AG09309 (cell line): ENCODE data around the gene TADA2B.
"Not testable (repeated sequence)": the region's sequence is repeated elsewhere in the genome, so short reads cannot be mapped to it uniquely, and the experiment has no call there.

Experiments used
- DNase-seq: peaks from one replicate; pipeline ENCODE4 v3.0.0-alpha.2; 2010; ENCODE audit warnings: low read depth
- H3K4me3 ChIP-seq: 2 replicates; pipeline ENCODE4 v1.5.1; 2011; ENCODE audit warnings: mild to moderate bottlenecking, low read depth, low read length, moderate library complexity; ENCODE audit not compliant: control insufficient read depth
- TF ChIP-seq, protein P1 (sequence below): IDR thresholded peaks from 2 replicates; pipeline ENCODE4 v1.5.1; 2011; ENCODE audit warnings: mild to moderate bottlenecking, low read depth, low read length, inconsistent platforms; ENCODE audit not compliant: insufficient read depth, control insufficient read depth; ENCODE audit errors: missing control alignments

Gene TADA2B

DNA sequence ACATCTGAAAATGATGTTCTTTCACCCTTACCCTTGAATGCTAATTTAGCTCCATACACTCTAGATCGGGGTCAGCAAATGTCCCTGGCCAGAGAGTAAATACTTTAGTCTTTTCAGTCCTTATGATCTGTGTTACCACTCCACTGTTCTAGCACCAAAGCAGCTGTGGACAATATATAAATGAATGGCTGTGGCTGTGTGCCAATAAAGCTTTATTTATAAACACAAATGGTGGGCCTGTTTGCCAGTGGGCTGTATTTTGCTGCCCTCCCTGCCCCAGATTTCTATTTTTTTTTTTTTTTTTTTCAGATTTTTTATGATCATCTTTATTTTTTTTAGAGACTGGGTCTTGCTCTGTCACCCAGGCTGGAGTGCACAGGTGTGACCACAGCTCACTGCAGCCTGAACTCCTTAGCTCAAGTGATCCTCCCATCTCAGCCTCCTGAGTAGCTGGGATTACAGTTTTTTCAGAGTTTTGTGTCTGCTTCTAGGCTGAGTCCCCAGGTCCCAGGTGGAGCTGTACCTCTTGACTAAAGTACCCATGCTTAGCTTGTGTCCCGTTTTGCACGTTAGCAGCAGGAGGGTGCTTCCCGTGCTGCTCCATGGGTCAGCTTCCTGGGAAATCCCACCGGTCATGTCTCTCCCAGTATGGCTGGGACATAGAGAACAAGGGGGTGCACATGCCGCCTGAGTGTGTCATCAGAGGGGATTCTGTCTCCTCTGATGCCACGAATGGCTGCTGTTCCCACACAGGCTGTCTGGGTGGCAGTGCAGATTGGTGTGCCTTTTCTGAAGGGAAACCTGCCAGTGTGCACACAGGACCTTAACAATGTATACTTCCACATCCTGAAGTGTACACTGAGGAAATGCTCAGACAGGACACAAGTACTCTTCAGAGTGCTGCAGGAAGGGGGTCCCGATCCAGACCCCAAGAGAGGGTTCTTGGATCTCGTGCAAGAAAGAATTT lies 40.7 kb downstream of the TADA2B start:
- DNase-seq: no peak
- TF ChIP-seq, protein P1, sequence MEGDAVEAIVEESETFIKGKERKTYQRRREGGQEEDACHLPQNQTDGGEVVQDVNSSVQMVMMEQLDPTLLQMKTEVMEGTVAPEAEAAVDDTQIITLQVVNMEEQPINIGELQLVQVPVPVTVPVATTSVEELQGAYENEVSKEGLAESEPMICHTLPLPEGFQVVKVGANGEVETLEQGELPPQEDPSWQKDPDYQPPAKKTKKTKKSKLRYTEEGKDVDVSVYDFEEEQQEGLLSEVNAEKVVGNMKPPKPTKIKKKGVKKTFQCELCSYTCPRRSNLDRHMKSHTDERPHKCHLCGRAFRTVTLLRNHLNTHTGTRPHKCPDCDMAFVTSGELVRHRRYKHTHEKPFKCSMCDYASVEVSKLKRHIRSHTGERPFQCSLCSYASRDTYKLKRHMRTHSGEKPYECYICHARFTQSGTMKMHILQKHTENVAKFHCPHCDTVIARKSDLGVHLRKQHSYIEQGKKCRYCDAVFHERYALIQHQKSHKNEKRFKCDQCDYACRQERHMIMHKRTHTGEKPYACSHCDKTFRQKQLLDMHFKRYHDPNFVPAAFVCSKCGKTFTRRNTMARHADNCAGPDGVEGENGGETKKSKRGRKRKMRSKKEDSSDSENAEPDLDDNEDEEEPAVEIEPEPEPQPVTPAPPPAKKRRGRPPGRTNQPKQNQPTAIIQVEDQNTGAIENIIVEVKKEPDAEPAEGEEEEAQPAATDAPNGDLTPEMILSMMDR: no peak
- H3K4me3 ChIP-seq: no peak overlapping the region

DNA sequence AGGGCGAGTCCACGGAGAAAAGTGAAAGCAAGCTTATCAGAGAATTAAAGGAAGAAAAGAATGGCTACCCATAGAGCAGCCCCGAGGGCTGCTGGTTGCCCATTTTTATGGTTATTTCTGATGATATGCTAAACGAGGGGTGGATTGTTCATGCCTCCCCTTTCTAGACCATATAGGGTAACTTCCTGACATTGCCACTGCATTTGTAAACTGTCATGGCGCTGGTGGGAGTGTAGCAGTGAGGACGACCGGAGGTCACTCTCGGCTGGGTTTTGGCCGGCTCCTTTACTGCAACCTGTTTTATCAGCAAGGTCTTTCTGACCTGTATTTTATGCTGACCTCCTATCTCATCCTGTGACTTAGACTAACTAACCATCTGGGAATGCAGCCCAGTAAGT lies 41.4 kb downstream of the TADA2B start:
- not testable (repeated sequence) for DNase-seq, H3K4me3 ChIP-seq

DNA sequence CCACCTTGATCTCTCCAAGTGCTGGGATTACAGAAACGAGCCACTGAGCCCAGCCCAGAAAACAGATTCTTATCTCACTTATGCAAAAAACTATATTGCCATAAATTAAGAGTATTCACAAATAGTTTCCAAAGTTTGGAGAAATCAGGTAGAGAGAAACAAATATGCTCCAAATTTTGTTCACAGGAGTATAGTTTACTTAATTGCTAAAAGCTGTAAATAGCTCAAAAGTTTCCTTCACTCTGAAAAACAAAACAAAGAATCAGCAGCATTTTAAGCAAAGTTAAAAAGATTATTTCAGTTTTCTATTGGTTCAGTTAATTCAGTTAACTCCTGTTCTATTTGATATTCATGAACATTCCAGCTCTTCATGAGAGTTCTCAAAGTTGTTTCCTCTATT lies 43.2 kb downstream of the TADA2B start:
- DNase-seq: no peak
- no peak overlapping the region for H3K4me3 ChIP-seq
- TF ChIP-seq, protein P1: no peak

DNA sequence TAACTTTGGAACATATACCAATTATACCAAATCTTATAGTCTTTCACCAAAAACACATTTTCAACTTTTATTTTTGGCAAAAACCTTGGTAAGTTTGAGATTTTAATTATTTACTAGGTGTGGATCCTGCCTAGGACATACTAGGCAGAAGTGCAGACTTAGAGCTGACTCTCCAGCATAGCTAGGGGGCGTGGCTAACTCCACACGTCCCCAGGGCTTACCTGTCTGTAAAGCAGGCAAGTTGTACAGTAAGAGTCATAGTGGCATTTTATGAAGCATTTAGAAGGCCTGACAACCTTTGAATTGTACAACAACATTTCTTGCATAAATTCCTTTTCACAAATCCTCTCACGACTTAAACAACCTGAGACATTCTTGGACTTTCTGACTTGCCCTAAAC lies 43.9 kb downstream of the TADA2B start:
- no peak overlapping the region for H3K4me3 ChIP-seq
- TF ChIP-seq, protein P1: no peak

DNA sequence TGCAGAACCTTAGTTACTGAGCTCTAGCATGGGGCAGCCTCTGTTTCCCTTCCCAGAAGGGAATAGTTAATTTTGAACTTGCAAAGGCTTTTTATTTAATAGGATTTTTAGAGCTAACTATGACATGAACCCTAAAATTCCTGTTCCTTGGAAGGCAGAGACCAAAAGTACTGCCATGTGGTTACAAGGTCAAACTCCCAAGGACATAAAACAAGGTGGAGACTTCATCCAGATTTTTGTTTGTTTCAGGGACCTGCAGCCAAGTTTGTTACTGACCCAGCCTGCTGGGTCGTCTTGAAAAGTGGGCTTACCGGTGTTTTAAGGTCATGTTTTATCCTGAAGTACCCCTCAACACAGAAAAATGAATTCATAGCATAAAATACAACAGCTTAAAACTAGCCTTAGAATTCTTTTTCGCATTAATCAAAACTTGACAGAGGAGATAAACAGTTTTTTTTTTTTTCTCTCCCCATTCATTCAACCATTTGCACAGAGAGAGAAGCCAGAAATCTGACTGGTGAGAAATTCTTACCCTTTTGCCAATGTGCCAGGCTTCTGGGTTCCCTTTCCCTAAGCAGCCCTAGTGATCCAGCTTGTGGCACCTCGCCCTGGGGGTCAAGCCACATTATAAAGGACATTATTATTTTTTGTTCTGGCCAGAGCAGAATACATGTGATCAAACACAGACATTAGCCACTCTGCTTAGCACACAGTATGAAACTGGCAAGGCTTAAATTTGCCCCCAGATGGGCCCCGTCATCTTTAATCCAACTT lies 46.2 kb downstream of the TADA2B start:
- no peak for DNase-seq
- no peak overlapping the region for H3K4me3 ChIP-seq
- TF ChIP-seq, protein P1: no peak

More for the DNA sequence above, 43.9 kb downstream of the TADA2B start:
- no peak for DNase-seq

DNA sequence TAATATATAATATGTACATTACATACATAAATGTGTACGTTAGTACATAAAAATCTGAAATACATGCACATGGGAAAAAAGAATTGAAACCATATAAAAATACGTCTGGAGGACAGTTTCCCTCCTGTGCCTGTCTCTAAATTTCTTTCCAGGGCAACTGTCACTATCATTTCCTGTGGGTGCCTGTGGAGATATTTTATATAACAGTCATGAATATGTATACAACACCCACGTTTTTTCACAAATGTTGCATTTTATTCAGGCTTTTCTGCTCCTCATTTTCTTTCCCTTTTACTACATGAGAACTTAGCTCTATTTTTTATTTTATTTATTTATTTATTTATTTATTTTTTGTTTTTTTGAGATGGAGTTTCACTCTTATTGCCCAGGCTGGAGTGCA lies 48.9 kb downstream of the TADA2B start:
- DNase-seq: no peak
- H3K4me3 ChIP-seq: no peak overlapping the region
- TF ChIP-seq, protein P1: no peak

DNA sequence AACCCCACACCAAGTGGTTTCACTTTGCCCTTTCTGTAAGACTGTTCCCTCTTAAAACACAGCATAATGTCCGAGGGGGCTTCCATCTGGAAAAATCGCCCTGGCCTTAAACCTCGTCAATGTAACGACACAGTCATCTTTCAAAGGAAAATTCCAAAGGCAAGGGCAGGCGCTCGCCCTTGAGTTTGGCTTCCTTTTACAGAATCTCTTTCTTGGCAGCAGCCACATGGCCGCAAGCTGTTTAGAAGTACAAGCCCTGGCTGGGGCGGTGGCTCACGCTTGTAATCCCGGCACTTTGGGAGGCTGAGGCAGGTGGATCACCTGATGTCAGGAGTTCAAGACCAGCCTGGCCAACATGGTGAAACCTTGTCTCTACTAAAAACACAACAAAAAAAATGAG lies 51.7 kb downstream of the TADA2B start:
- TF ChIP-seq, protein P1: no peak
- no peak overlapping the region for H3K4me3 ChIP-seq
- no peak for DNase-seq
